ENCODE data around the gene MBD2. TPM values are rescaled to one million over a fixed set of nuclear protein-coding genes. Genes with fewer than 3 reads are reported as not detected.

Gene MBD2
- total RNA-seq, 1 experiment from 2014 or later = 53.3 TPM

DNA sequence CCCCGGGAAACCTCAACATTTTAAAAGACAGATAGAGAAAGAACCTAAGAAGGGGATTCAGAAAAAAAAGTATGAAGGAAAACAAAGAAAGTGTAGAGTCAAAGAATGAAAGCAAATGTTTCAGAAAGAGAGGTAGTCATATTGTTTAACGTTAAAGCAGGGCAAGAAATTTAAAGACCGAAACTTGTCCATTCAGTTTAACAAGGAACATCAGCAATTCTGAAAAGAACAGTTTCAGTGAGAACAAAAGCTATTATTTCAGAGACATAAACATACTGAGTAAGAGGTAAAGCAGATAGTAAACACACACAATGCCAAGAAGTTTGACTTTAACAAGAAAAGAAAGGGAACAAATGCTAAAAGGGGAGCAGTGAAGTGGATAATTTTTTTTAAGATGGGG is 41.1 kb downstream of the MBD2 start:
- H3K36me3 ChIP-seq (ENCODE audit: control insufficient read depth, insufficient read depth, low read length) = no peaks in the 10 kb centered on the region
- no peaks in the 10 kb centered on the region for H3K27me3 ChIP-seq (ENCODE audit: control insufficient read depth, insufficient read depth, low read length)
- H3K27ac ChIP-seq (ENCODE audit: low read length) = no peak overlapping the region
- ATAC-seq (no peak), DNase-seq (ENCODE audit: low read depth, low spot score) (no peak)
- no peaks in the 10 kb centered on the region for H3K9me3 ChIP-seq (ENCODE audit: control insufficient read depth, insufficient read depth, low read depth, low read length)
- H3K4me3 ChIP-seq (ENCODE audit: low read depth in 2 of 2, low read length in 2 of 2) = no peak overlapping the region
- H3K4me1 ChIP-seq (ENCODE audit: control insufficient read depth, insufficient read depth, low read length) = no peaks in the 10 kb centered on the region
- ChIA-PET POLR2A (no interaction called here), CTCF (no interaction called here)
- in situ Hi-C loops (cut with HindIII; ENCODE audit: low pct_unique_long_range_greater_than_20kb, low sequenced_read_pairs) (no loop called here), intact Hi-C loops (cut with micrococcal nuclease; ENCODE audit: unreplicated experiment) (no loop called here)
- BruUV-seq (replicated peaks) = no TSS peak
- TF ChIP-seq POLR2AphosphoS5 (IDR thresholded peaks at IDR 0.05; ENCODE audit: low read depth, low read length) (no peak), TCF7L2 (IDR thresholded peaks at IDR 0.05; ENCODE audit: low read depth, low read length) (no peak), SIN3A (IDR thresholded peaks at IDR 0.05; ENCODE audit: borderline replicate concordance, insufficient read depth, low read depth, low read length) (no peak), REST (IDR thresholded peaks at IDR 0.05; ENCODE audit: insufficient read depth in 1 of 2, low read depth in 2 of 2, low read length in 1 of 2) (no peak)
- TF ChIP-seq, protein P1, sequence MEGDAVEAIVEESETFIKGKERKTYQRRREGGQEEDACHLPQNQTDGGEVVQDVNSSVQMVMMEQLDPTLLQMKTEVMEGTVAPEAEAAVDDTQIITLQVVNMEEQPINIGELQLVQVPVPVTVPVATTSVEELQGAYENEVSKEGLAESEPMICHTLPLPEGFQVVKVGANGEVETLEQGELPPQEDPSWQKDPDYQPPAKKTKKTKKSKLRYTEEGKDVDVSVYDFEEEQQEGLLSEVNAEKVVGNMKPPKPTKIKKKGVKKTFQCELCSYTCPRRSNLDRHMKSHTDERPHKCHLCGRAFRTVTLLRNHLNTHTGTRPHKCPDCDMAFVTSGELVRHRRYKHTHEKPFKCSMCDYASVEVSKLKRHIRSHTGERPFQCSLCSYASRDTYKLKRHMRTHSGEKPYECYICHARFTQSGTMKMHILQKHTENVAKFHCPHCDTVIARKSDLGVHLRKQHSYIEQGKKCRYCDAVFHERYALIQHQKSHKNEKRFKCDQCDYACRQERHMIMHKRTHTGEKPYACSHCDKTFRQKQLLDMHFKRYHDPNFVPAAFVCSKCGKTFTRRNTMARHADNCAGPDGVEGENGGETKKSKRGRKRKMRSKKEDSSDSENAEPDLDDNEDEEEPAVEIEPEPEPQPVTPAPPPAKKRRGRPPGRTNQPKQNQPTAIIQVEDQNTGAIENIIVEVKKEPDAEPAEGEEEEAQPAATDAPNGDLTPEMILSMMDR (IDR thresholded peaks at IDR 0.05) = no peak

- no TSS peak for BruUV-seq (replicated peaks)
- no peak for TF ChIP-seq TCF7L2 (IDR thresholded peaks at IDR 0.05; ENCODE audit: low read depth, low read length)
- no peak for TF ChIP-seq SIN3A (IDR thresholded peaks at IDR 0.05; ENCODE audit: borderline replicate concordance, insufficient read depth, low read depth, low read length)
- TF ChIP-seq, protein P1 (IDR thresholded peaks at IDR 0.05) = no peak
- CTCF ChIA-PET = no interaction called here
- ATAC-seq = no peak
- intact Hi-C loops (cut with micrococcal nuclease; ENCODE audit: unreplicated experiment) = no loop called here
- POLR2A ChIA-PET = no interaction called here
- H3K36me3 ChIP-seq (ENCODE audit: control insufficient read depth, insufficient read depth, low read length) = no peaks in the 10 kb centered on the region
- no peaks in the 10 kb centered on the region for H3K27me3 ChIP-seq (ENCODE audit: control insufficient read depth, insufficient read depth, low read length)
- H3K4me1 ChIP-seq (ENCODE audit: control insufficient read depth, insufficient read depth, low read length) = no peaks in the 10 kb centered on the region
- no peak for DNase-seq (ENCODE audit: low read depth, low spot score)
- in situ Hi-C loops (cut with HindIII; ENCODE audit: low pct_unique_long_range_greater_than_20kb, low sequenced_read_pairs) = no loop called here
- no peaks in the 10 kb centered on the region for H3K9me3 ChIP-seq (ENCODE audit: control insufficient read depth, insufficient read depth, low read depth, low read length)
- no peak overlapping the region for H3K27ac ChIP-seq (ENCODE audit: low read length)
- H3K4me3 ChIP-seq (ENCODE audit: low read depth in 2 of 2, low read length in 2 of 2) = no peak overlapping the region
These were observed 42.4 kb downstream of the MBD2 start for GRCh38 chr18:54181856-54182602.
